GM23338 (cell line): ENCODE measurements around the gene GPR63.

Experiments used
- CREB1 ChIP-seq: fragments of 250-450 bp; sonication (Bioruptor Pico); IDR thresholded peaks from 2 replicates; pipeline ENCODE4 v1.5.0; 2020; ENCODE audit warnings: low read depth, mild to moderate bottlenecking, moderate library complexity
- CTCF ChIP-seq, 2 experiments: fragments of 200-600 bp in 1 of 2; sonication (generic) in 1 of 2; conservative IDR thresholded peaks; 2 replicates each; pipeline versions ENCODE4 v1.5.1 to v1.6.1; 2016 to 2017; ENCODE audit warnings: antibody characterized with exemption in 2 of 2, low read depth in 2 of 2, mild to moderate bottlenecking in 2 of 2, moderate library complexity in 1 of 2
- ETS1 ChIP-seq: IDR thresholded peaks from 2 replicates; pipeline ENCODE4 v1.6.1; 2016; ENCODE audit warnings: antibody characterized with exemption
- EZH2 ChIP-seq: fragments of 200-600 bp; sonication (generic); IDR thresholded peaks from one replicate; pipeline ENCODE4 v1.8.0; 2017; ENCODE audit warnings: antibody characterized with exemption, mild to moderate bottlenecking, low read depth; ENCODE audit not compliant: unreplicated experiment
- EZH2phosphoT487 ChIP-seq: fragments of 200-600 bp; sonication (generic); IDR thresholded peaks from one replicate; pipeline ENCODE4 v1.8.1; 2018; ENCODE audit warnings: antibody characterized with exemption; ENCODE audit not compliant: unreplicated experiment
- POLR2AphosphoS5 ChIP-seq: IDR thresholded peaks from 2 replicates; pipeline ENCODE4 v1.6.1; 2016; ENCODE audit warnings: antibody characterized with exemption, low read depth
- REST ChIP-seq: IDR thresholded peaks from one replicate; pipeline ENCODE4 v1.6.1; 2018; ENCODE audit warnings: antibody characterized with exemption; ENCODE audit not compliant: unreplicated experiment

- TF ChIP-seq EZH2 (no peak), POLR2AphosphoS5 (no peak), CREB1 (no peak), CTCF (conservative IDR thresholded peaks at IDR 0.05; ENCODE audit: low read depth in 2 of 2) (no peak), REST (no peak), ETS1 (no peak), EZH2phosphoT487 (no peak)
These were observed 55.7 kb downstream of the GPR63 start for GRCh38 chr6:96781557-96781956.
